ENCODE data around the gene STX18. TPM values are rescaled to one million over a fixed set of nuclear protein-coding genes. Genes with fewer than 3 reads are reported as not detected.
"Not testable (repeated sequence)": the region's sequence is repeated elsewhere in the genome, so short reads cannot be mapped to it uniquely, and the experiment has no call there.

Gene STX18
- total and polyA plus RNA-seq, 2 of the 13 experiments (the other 11 are each of a cell fraction or from before 2014, with no cell fraction given), result 23.9 to 37.1 TPM

DNA sequence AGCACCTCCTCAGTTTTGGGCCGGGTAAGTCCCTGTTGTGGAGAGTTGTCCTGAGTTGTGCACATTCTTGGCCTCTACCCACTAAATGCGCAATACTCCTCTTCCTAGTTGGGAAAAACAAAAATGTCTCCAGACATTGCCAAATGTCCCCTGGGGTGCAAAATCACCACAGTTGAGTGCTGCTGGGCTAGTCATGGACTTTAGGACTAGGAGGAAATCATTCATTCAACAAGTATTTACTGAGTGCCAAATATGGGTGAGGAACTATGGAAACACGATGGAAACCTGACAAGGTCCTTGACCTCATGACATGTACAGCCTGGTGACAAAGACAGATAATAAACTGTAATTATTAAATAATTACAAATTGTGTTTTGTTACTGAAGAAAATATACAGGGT, 71.6 kb downstream of the STX18 start (continued):
- TF ChIP-seq CEBPB (IDR thresholded peaks at IDR 0.05; ENCODE audit: borderline replicate concordance, low read depth, low read length) (no peak), NBN (conservative IDR thresholded peaks at IDR 0.05) (no peak), SAP130 (CRISPR knock-in tag; IDR thresholded peaks at IDR 0.05; ENCODE audit: low read depth) (no peak), MED1 (CRISPR knock-in tag; IDR thresholded peaks at IDR 0.05) (0 out of 2 replicates have a peak, but pooled peaks have one; percentile 46), MBNL3 (CRISPR knock-in tag; conservative IDR thresholded peaks at IDR 0.05) (no peak), XRCC5 (optimal IDR thresholded peaks at IDR 0.05; ENCODE audit: low read length) (no peak), ZFY (CRISPR knock-in tag; IDR thresholded peaks at IDR 0.05) (no peak), ZNF24 (IDR thresholded peaks at IDR 0.05) (peak; percentile 88), SRF (IDR thresholded peaks at IDR 0.05; ENCODE audit: low read depth, low read length) (peak; percentile 80), ELF4 (CRISPR knock-in tag; IDR thresholded peaks at IDR 0.05; ENCODE audit: borderline replicate concordance) (no peak), HOXA5 (CRISPR knock-in tag; IDR thresholded peaks at IDR 0.05) (no peak)
- TF ChIP-seq, protein P1, sequence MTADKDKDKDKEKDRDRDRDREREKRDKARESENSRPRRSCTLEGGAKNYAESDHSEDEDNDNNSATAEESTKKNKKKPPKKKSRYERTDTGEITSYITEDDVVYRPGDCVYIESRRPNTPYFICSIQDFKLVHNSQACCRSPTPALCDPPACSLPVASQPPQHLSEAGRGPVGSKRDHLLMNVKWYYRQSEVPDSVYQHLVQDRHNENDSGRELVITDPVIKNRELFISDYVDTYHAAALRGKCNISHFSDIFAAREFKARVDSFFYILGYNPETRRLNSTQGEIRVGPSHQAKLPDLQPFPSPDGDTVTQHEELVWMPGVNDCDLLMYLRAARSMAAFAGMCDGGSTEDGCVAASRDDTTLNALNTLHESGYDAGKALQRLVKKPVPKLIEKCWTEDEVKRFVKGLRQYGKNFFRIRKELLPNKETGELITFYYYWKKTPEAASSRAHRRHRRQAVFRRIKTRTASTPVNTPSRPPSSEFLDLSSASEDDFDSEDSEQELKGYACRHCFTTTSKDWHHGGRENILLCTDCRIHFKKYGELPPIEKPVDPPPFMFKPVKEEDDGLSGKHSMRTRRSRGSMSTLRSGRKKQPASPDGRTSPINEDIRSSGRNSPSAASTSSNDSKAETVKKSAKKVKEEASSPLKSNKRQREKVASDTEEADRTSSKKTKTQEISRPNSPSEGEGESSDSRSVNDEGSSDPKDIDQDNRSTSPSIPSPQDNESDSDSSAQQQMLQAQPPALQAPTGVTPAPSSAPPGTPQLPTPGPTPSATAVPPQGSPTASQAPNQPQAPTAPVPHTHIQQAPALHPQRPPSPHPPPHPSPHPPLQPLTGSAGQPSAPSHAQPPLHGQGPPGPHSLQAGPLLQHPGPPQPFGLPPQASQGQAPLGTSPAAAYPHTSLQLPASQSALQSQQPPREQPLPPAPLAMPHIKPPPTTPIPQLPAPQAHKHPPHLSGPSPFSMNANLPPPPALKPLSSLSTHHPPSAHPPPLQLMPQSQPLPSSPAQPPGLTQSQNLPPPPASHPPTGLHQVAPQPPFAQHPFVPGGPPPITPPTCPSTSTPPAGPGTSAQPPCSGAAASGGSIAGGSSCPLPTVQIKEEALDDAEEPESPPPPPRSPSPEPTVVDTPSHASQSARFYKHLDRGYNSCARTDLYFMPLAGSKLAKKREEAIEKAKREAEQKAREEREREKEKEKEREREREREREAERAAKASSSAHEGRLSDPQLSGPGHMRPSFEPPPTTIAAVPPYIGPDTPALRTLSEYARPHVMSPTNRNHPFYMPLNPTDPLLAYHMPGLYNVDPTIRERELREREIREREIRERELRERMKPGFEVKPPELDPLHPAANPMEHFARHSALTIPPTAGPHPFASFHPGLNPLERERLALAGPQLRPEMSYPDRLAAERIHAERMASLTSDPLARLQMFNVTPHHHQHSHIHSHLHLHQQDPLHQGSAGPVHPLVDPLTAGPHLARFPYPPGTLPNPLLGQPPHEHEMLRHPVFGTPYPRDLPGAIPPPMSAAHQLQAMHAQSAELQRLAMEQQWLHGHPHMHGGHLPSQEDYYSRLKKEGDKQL (CRISPR knock-in tag; IDR thresholded peaks at IDR 0.05; ENCODE audit: low read depth), result no peak

DNA sequence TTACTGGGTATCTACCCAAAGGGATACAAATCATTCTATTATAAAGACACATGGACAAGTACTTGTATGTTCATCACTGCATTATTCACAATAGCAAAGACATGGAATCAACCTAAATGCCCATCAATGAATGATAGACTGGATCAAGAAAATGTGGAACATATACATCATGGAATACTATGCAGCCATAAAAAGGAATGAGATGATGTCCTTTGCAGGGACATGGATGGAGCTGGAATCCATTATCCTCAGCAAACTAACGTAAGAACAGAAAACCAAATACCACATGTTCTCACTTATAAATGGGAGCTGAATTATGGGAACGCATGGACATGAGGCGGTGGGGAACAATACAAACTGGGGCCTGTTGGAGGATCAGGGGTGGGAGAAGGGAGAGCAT, 76.6 kb downstream of the STX18 start:
- CTCF ChIA-PET (ENCODE audit: low intra/inter-chr PET ratio, low total read pairs); H3K27ac ChIP-seq (ENCODE audit: extremely low read length, insufficient read depth, low read length); H3K9me3 ChIP-seq (ENCODE audit: low read length); POLR2A ChIA-PET; BruUV-seq (replicated peaks); H3K9ac ChIP-seq (ENCODE audit: insufficient read depth, low read depth, low read length); H3K79me2 ChIP-seq (ENCODE audit: insufficient read depth, low read length); FAIRE-seq; intact Hi-C loops (cut with micrococcal nuclease; ENCODE audit: unreplicated experiment); H3K27me3 ChIP-seq (ENCODE audit: control insufficient read depth in 1 of 2, insufficient read depth in 2 of 2, low read length in 2 of 2); H4K20me1 ChIP-seq (ENCODE audit: insufficient read depth, low read length); H2AFZ ChIP-seq (ENCODE audit: low read length); DNase-seq (ENCODE audit: low spot score); H3K4me2 ChIP-seq (ENCODE audit: low read depth, low read length); ATAC-seq; H3K4me3 ChIP-seq (replicated peaks in 1 of 3; ENCODE audit: insufficient read depth in 1 of 3, low read depth in 2 of 3, low read length in 3 of 3); in situ Hi-C loops (cut with HindIII; ENCODE audit: extremely low pct_ligation_motif_present, low pct_unique_long_range_greater_than_20kb): not testable (repeated sequence)
- WGBS (ENCODE audit: low lambda C conversion rate), result 97% methylated on average over 3 of the region's 3 CpGs
- peaks cover 11 to 39% of the 10 kb centered on the region in 2 experiments for H3K36me3 ChIP-seq (replicated peaks in 1 of 2; ENCODE audit: control insufficient read depth in 1 of 2, insufficient read depth in 2 of 2, low read length in 2 of 2)
- H3K4me1 ChIP-seq (ENCODE audit: insufficient read depth, low read length), result peaks cover 44% of the 10 kb centered on the region

All from HepG2 (cell line).